ENCODE data around the gene MPPED1.

The MPPED1 gene

GRCh38 chr22:43544289-43544673, 132.5 kb downstream of the MPPED1 start:
- H3K27ac ChIP-seq = no peak overlapping the region
- no peak for TF ChIP-seq ZFX (IDR thresholded peaks at IDR 0.05; ENCODE audit: borderline replicate concordance)
- TF ChIP-seq, protein P1, sequence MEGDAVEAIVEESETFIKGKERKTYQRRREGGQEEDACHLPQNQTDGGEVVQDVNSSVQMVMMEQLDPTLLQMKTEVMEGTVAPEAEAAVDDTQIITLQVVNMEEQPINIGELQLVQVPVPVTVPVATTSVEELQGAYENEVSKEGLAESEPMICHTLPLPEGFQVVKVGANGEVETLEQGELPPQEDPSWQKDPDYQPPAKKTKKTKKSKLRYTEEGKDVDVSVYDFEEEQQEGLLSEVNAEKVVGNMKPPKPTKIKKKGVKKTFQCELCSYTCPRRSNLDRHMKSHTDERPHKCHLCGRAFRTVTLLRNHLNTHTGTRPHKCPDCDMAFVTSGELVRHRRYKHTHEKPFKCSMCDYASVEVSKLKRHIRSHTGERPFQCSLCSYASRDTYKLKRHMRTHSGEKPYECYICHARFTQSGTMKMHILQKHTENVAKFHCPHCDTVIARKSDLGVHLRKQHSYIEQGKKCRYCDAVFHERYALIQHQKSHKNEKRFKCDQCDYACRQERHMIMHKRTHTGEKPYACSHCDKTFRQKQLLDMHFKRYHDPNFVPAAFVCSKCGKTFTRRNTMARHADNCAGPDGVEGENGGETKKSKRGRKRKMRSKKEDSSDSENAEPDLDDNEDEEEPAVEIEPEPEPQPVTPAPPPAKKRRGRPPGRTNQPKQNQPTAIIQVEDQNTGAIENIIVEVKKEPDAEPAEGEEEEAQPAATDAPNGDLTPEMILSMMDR (IDR thresholded peaks at IDR 0.05) = no peak

DNA sequence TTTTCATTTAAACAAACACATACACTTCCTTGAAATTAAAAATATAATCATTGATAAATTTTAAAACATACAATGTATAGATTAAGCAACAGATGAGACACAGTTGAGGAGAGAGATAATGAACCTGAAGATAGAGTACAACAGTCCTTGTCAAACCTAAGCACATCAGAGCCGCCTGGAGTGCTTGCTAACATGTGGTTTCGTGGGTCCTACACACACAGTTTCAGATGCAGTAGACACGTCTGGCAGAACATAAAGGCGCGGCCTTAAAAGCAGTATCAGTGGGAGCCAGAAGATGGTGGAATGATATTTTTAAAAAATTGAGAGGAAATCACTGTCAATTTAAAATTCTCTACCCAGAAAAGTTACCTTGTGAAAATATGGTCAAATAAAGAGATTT, 134.4 kb downstream of the MPPED1 start:
- TF ChIP-seq, protein P1 (IDR thresholded peaks at IDR 0.05) = no peak
- TF ChIP-seq ZFX (IDR thresholded peaks at IDR 0.05; ENCODE audit: borderline replicate concordance) = no peak
- H3K27ac ChIP-seq = no peak overlapping the region

DNA sequence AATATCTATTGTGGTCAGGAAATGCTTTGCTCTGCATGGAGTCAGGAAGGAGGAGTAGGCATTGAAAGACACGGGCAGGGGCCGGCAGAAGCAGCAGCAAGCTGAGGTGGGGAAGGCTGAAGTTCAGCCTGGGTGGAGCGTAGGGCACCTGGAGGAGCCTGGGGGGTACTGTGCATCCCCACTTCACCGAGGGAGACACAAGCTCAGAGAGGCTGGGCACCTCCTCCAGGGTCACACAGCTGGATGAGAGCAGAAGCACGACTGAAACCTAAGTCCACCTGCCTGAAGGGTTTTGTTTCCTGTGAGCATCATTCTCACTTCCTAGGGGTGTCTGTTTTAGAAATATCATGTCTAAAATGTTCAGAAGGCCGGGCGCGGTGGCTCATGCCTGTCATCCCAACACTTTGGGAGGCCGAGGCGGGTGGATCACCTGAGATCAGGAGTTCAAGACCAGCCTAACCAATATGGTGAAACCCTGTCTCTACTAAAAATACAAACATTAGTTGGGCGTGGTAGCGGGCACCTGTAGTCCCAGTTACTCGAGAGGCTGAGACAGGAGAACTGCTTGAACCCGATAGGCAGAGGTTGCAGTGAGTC, 138.3 kb downstream of the MPPED1 start:
- no peak for TF ChIP-seq ZFX (IDR thresholded peaks at IDR 0.05; ENCODE audit: borderline replicate concordance)
- TF ChIP-seq, protein P1 (IDR thresholded peaks at IDR 0.05) = no peak
- H3K27ac ChIP-seq = no peak overlapping the region

- no peak overlapping the region for H3K27ac ChIP-seq
- no peak for TF ChIP-seq ZFX (IDR thresholded peaks at IDR 0.05; ENCODE audit: borderline replicate concordance)
- TF ChIP-seq, protein P1 (IDR thresholded peaks at IDR 0.05) = no peak
Measured at GRCh38 chr22:43550672-43551071, 138.9 kb downstream of the MPPED1 start.

GRCh38 chr22:43553451-43554258, 141.8 kb downstream of the MPPED1 start:
- H3K27ac ChIP-seq = no peak overlapping the region
- TF ChIP-seq ZFX (IDR thresholded peaks at IDR 0.05; ENCODE audit: borderline replicate concordance) = no peak
- TF ChIP-seq, protein P1 (IDR thresholded peaks at IDR 0.05) = no peak

DNA sequence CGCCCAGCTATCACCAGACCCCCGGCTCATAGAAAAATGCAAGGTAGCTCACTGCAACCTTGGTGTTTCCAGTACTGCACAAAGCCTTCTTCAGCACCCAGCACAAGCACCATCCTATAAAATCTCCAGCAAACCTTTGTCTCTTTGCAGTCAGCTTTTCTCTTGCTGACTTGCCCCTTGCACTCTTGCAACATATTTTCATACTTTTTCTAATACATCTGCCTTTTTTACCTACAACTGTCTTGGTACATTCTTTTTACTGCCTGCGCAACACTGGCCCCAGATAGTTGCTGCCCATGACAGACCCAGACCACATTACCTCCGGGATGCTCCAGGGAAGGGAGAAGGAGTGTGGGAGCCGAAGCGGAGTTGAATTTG, 142.4 kb downstream of the MPPED1 start:
- no peak overlapping the region for H3K27ac ChIP-seq
- TF ChIP-seq, protein P1 (IDR thresholded peaks at IDR 0.05) = no peak
- no peak for TF ChIP-seq ZFX (IDR thresholded peaks at IDR 0.05; ENCODE audit: borderline replicate concordance)

GRCh38 chr22:43554694-43555365, 143.0 kb downstream of the MPPED1 start:
- TF ChIP-seq, protein P1 (IDR thresholded peaks at IDR 0.05) = no peak
- TF ChIP-seq ZFX (IDR thresholded peaks at IDR 0.05; ENCODE audit: borderline replicate concordance) = no peak

More at GRCh38 chr22:43554694-43555365, 143.0 kb downstream of the MPPED1 start:
- H3K27ac ChIP-seq = no peak overlapping the region
